Skeletal muscle satellite cell (primary cell): ENCODE results near the gene FBXL17.

Experiments
- H3K27me3 ChIP-seq: 2 replicates; pipeline ENCODE4 v1.7.0; 2013; ENCODE audit warnings: low read length; ENCODE audit not compliant: control insufficient read depth, insufficient read depth
- H3K36me3 ChIP-seq: 2 replicates; pipeline ENCODE4 v1.7.0; 2013; ENCODE audit warnings: mild to moderate bottlenecking, control low read depth, low read length; ENCODE audit not compliant: insufficient read depth
- H3K4me1 ChIP-seq: 2 replicates; pipeline ENCODE4 v1.7.0; 2013; ENCODE audit warnings: low read length; ENCODE audit not compliant: control insufficient read depth, insufficient read depth
- H3K4me2 ChIP-seq: 2 replicates; pipeline ENCODE4 v1.7.0; 2013; ENCODE audit warnings: mild to moderate bottlenecking, low read length
- H3K4me3 ChIP-seq: 2 replicates; pipeline ENCODE4 v1.7.0; 2013; ENCODE audit warnings: low read length
- H3K9ac ChIP-seq: 2 replicates; pipeline ENCODE4 v1.7.0; 2013; ENCODE audit warnings: mild to moderate bottlenecking, low read depth, low read length, moderate library complexity
- H3K9me3 ChIP-seq: replicated peaks from 2 replicates; pipeline ENCODE4 v1.7.0; 2013; ENCODE audit warnings: mild to moderate bottlenecking, control low read depth, low read length

Gene FBXL17

DNA sequence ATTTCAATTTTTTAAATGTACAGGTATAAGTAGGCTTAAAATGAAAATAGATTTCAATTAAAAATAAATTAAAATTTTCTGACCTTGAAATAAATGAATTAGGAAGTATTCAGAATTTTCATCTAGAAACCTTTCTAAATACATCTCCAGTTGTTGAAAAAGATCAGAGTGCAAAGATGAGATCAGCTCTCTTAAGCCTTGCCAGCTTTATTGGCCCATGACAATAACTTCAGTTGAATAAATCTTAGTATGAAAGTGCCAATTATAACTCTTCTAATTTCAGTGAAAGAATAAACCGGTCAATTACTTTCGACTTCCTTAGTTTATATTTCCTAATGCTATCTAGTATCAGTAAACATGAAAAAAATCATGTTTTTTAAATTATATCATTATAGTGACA is 117.4 kb downstream of the FBXL17 start:
- H3K27me3 ChIP-seq = no peaks in the 10 kb centered on the region
- H3K4me2 ChIP-seq = no peak overlapping the region
- no peak overlapping the region for H3K4me3 ChIP-seq
- no peaks in the 10 kb centered on the region for H3K36me3 ChIP-seq
- no peak overlapping the region for H3K9ac ChIP-seq
- H3K4me1 ChIP-seq = peaks cover 12% of the 10 kb centered on the region
- no peaks in the 10 kb centered on the region for H3K9me3 ChIP-seq

GRCh38 chr5:108263338-108263737 is 118.6 kb downstream of the FBXL17 start:
- Histone ChIP-seq H3K27me3 (no peaks in the 10 kb centered on the region), H3K4me3 (no peak overlapping the region), H3K36me3 (no peaks in the 10 kb centered on the region), H3K4me2 (no peak overlapping the region), H3K9me3 (no peaks in the 10 kb centered on the region), H3K9ac (no peak overlapping the region), H3K4me1 (peaks cover 22% of the 10 kb centered on the region)

GRCh38 chr5:108260858-108261170 is 121.1 kb downstream of the FBXL17 start:
- peaks cover 18% of the 10 kb centered on the region for H3K4me1 ChIP-seq
- H3K36me3 ChIP-seq = no peaks in the 10 kb centered on the region
- H3K9me3 ChIP-seq = no peaks in the 10 kb centered on the region
- peak overlapping the region; percentile 57 for H3K4me2 ChIP-seq
- no peaks in the 10 kb centered on the region for H3K27me3 ChIP-seq
- no peak overlapping the region for H3K9ac ChIP-seq
- H3K4me3 ChIP-seq = no peak overlapping the region

DNA sequence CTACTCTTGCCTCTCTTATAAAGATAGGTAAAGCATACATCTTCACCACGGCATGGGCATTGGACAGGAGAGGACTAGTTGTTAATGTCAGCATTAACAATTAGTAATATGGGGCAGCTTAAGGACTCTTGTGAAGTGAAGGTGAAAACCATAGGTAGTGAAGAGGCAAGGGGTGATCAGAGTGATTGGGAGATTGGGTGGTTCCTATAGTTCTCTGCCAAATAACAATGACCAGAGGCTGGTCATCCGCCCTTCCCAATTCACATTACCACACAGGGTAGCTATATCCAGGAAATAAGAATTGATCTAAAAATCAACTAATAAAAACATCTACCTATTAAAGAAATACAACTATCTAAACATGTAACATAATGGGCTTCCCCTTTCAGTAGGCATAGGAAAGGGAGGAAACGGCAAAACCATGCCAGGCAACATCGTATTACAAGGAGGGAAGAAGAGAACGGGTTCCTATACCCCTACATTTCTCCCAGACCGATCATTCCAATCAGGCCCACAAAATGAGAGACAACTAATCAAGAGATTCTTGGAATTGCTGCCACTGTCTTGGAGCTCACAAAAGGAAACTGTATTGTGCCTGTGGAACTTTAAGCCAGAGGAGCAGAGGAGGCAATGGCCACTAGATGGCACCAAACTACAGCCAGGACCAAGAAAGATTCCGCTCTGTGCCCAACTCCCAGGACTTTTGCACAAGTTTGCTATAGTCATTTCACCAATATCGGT is 121.6 kb downstream of the FBXL17 start:
- Histone ChIP-seq H3K4me2 (peak overlapping the region; percentile 67), H3K4me3 (no peak overlapping the region), H3K9me3 (no peaks in the 10 kb centered on the region), H3K4me1 (peaks cover 18% of the 10 kb centered on the region), H3K27me3 (no peaks in the 10 kb centered on the region), H3K9ac (no peak overlapping the region), H3K36me3 (no peaks in the 10 kb centered on the region)

DNA sequence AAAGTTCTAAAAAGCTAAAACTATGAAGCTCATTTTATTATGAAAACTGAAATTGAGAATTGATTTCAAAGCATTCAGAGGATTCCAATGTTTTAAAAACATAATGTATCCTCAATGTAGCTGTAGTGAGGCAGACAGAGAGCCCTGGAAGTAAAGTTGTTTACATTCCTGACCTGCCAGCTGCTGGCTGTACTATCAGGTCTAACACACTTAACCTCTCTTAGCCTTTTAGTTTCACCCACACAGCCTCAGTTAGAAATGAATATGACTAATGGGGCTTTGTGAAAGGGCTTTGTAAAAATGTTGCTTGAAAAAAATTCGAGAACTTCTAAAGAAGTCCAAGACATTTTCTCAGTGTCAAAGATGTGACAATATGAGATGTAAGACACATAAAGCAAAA is 122.6 kb downstream of the FBXL17 start:
- Histone ChIP-seq H3K9me3 (no peaks in the 10 kb centered on the region), H3K27me3 (no peaks in the 10 kb centered on the region), H3K4me3 (no peak overlapping the region), H3K4me2 (peak overlapping the region; percentile 35), H3K9ac (peak overlapping the region; percentile 40), H3K36me3 (no peaks in the 10 kb centered on the region), H3K4me1 (peaks cover 18% of the 10 kb centered on the region)

DNA sequence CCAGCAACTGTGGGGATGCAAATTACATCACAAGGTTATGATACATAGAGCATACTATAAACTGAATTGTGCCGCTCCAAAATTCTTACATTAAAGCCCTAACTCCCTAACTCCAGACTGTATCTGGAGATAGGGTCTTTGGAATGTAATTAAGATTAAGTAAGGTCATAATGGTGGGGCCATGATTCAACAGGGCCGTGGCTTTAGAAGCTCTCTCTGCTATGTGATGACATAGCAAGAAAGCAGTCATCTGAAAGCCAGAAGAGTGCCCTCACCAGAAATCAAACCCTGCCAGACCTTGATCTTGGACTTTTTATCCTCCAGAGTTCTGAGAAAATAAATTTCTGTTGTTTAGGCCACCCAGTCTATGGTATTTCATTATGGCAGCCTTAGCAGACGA is 123.9 kb downstream of the FBXL17 start:
- H3K4me2 ChIP-seq = no peak overlapping the region
- H3K4me3 ChIP-seq = no peak overlapping the region
- peaks cover 18% of the 10 kb centered on the region for H3K4me1 ChIP-seq

DNA sequence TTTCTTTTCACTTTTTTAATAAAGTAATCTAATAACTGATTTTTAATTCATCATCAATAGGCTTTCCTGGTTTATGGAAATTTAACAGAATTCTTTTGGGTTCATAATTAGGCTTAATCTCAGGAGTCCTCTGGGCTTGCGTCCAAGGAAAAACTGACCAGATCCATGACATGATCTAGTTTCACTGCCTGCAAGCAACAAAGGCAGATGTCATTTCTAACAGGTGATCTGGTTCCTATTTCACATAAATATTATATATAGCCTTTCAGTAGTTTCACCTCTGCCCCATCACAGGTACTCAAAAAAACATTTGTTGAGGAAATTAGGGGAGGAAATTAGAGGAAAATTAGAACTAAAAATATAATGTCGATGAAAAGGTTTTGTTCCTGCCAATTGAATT is 126.4 kb downstream of the FBXL17 start:
- no peak overlapping the region for H3K4me3 ChIP-seq
- no peaks in the 10 kb centered on the region for H3K9me3 ChIP-seq
- no peaks in the 10 kb centered on the region for H3K27me3 ChIP-seq
- no peaks in the 10 kb centered on the region for H3K36me3 ChIP-seq
- H3K9ac ChIP-seq = no peak overlapping the region
- no peak overlapping the region for H3K4me2 ChIP-seq
- H3K4me1 ChIP-seq = peaks cover 18% of the 10 kb centered on the region

More for the DNA sequence above, 123.9 kb downstream of the FBXL17 start:
- no peaks in the 10 kb centered on the region for H3K9me3 ChIP-seq
- H3K36me3 ChIP-seq = no peaks in the 10 kb centered on the region
- no peaks in the 10 kb centered on the region for H3K27me3 ChIP-seq
- no peak overlapping the region for H3K9ac ChIP-seq

- H3K9me3 ChIP-seq = no peaks in the 10 kb centered on the region
- no peaks in the 10 kb centered on the region for H3K36me3 ChIP-seq
- H3K4me3 ChIP-seq = no peak overlapping the region
- H3K9ac ChIP-seq = no peak overlapping the region
- no peak overlapping the region for H3K4me2 ChIP-seq
- H3K27me3 ChIP-seq = no peaks in the 10 kb centered on the region
- H3K4me1 ChIP-seq = no peaks in the 10 kb centered on the region
Observed at GRCh38 chr5:108251350-108251749, 130.5 kb downstream of the FBXL17 start.

- no peaks in the 10 kb centered on the region for H3K36me3 ChIP-seq
- H3K4me3 ChIP-seq = no peak overlapping the region
- H3K27me3 ChIP-seq = no peaks in the 10 kb centered on the region
- no peaks in the 10 kb centered on the region for H3K9me3 ChIP-seq
- H3K4me2 ChIP-seq = no peak overlapping the region
- H3K9ac ChIP-seq = no peak overlapping the region
- H3K4me1 ChIP-seq = no peaks in the 10 kb centered on the region
Observed at GRCh38 chr5:108249785-108250426, 132.0 kb downstream of the FBXL17 start.

DNA sequence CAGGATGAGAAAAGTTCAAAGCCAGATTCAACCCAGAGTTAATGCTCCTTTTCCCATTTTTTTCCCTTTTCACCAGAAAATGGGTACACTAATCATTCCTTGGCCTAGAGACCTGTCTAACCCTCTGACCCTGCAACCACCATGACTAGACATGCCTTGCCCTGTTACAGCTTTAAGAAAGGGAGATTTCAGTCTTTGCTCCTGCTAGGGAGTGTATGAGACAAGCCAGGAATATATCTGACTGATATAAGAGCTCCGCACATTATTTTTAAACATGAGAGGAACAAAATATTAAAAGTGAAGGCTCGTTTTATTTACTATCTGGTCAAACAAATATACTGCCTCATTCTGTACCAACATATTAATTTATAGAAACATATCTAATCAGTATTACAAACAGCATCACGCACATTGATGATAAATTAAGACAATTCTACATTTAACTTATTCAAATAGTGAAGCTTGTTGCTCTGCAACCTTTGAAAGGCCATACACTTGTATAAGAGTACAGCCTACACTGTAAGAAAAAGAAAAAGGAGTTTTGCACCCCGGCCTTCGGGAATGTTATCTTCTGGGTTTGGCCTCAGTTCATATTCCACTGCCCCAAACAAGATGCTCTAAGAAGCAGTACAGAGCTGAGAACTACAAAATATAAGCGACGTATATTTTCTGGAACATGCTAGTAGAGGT is 132.7 kb downstream of the FBXL17 start:
- Histone ChIP-seq H3K9me3 (no peaks in the 10 kb centered on the region), H3K27me3 (no peaks in the 10 kb centered on the region), H3K4me3 (no peak overlapping the region), H3K4me2 (no peak overlapping the region), H3K36me3 (no peaks in the 10 kb centered on the region), H3K9ac (no peak overlapping the region), H3K4me1 (no peaks in the 10 kb centered on the region)

GRCh38 chr5:108238936-108239887 is 142.7 kb downstream of the FBXL17 start:
- Histone ChIP-seq H3K4me3 (no peak overlapping the region), H3K4me2 (no peak overlapping the region), H3K36me3 (no peaks in the 10 kb centered on the region), H3K4me1 (no peaks in the 10 kb centered on the region), H3K9ac (no peak overlapping the region), H3K27me3 (no peaks in the 10 kb centered on the region), H3K9me3 (no peaks in the 10 kb centered on the region)
